CD4-positive, alpha-beta T cell treated with Interleukin-21 for 1 hour (primary cell): ENCODE results near the gene ZNF148.

Experiments used
- DNase-seq: peaks from one replicate; pipeline ENCODE4 v3.0.0-alpha.2; 2020

ZNF148 gene

GRCh38 chr3:125212509-125213363 lies 162.4 kb downstream of the ZNF148 start, which contains the start of gene SLC12A8:
SLC12A8 (minus strand) TSS chr3:125212748; CDS start chr3:125211349, 1,399 bp downstream.
- DNase-seq: no peak

- DNase-seq: no peak
Measured at GRCh38 chr3:125212091-125212508, 163.0 kb downstream of the ZNF148 start.

- no peak for DNase-seq
Measured at GRCh38 chr3:125211523-125212090, 163.5 kb downstream of the ZNF148 start.

GRCh38 chr3:125207949-125208568 lies 167.1 kb downstream of the ZNF148 start:
- DNase-seq: no peak

GRCh38 chr3:125207507-125207906 lies 167.6 kb downstream of the ZNF148 start:
- DNase-seq: no peak

- no peak for DNase-seq
Measured at GRCh38 chr3:125206934-125207333, 168.2 kb downstream of the ZNF148 start.

GRCh38 chr3:125203731-125204130 lies 171.4 kb downstream of the ZNF148 start:
- DNase-seq: no peak

GRCh38 chr3:125202197-125202596 lies 172.9 kb downstream of the ZNF148 start:
- peak; percentile 17 for DNase-seq

GRCh38 chr3:125200731-125201139 lies 174.4 kb downstream of the ZNF148 start:
- no peak for DNase-seq

- no peak for DNase-seq
Measured at GRCh38 chr3:125194849-125195601, 180.1 kb downstream of the ZNF148 start.

- DNase-seq: no peak
Measured at GRCh38 chr3:125194061-125194848, 180.9 kb downstream of the ZNF148 start.

- no peak for DNase-seq
Measured at GRCh38 chr3:125192190-125193035, 182.7 kb downstream of the ZNF148 start.

GRCh38 chr3:125191730-125192129 lies 183.4 kb downstream of the ZNF148 start:
- no peak for DNase-seq

GRCh38 chr3:125191256-125191655 lies 183.9 kb downstream of the ZNF148 start:
- DNase-seq: no peak

GRCh38 chr3:125190786-125191185 lies 184.3 kb downstream of the ZNF148 start:
- DNase-seq: no peak

- no peak for DNase-seq
Measured at GRCh38 chr3:125189378-125190165, 185.6 kb downstream of the ZNF148 start.

GRCh38 chr3:125188955-125189354 lies 186.2 kb downstream of the ZNF148 start:
- no peak for DNase-seq

GRCh38 chr3:125187599-125187910 lies 187.6 kb downstream of the ZNF148 start:
- no peak for DNase-seq

GRCh38 chr3:125186800-125187598 lies 188.1 kb downstream of the ZNF148 start:
- DNase-seq: no peak
